HG02970 (cell line): ENCODE results near the gene TCP11.

Experiments
- ATAC-seq: cut with Tn5 transposase; IDR thresholded peaks from one replicate; pipeline ENCODE4 v1.9.1; 2021; ENCODE audit warnings: mild to moderate bottlenecking, moderate library complexity, moderate number of reproducible peaks; ENCODE audit not compliant: unreplicated experiment, low FRiP score

The TCP11 gene

DNA sequence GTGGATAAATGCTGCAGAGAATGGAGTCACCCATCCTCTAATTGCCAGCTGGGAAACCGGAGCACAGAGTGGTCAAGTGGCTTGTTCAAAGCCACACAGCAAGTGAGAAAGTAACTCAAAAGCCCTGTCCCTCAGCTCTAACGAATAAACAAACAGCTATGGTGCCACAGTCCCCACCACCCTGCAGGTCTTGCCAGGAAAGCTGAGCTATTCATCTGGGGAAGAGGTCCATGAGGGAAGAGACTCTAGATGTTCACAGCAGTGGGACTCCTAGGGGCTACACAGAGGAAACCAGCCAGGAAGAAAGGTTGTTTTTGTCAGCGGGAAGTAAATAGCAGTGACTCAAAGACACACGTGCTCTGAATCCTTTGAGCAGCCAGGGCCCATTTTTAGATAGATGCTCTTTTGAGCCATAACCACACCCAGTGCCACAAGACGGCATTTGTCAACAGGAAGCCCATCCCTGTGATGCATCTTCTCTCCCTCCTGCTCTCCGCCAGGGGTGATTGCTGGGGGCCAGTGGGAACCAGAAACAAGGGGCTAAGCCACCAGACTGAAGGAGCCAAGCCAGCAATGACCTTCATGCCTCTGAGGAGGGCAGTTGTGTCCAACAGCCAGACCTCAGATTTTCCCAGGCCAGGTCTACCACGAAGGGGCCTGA lies 32.4 kb upstream of the TCP11 start:
- ATAC-seq, result no peak

DNA sequence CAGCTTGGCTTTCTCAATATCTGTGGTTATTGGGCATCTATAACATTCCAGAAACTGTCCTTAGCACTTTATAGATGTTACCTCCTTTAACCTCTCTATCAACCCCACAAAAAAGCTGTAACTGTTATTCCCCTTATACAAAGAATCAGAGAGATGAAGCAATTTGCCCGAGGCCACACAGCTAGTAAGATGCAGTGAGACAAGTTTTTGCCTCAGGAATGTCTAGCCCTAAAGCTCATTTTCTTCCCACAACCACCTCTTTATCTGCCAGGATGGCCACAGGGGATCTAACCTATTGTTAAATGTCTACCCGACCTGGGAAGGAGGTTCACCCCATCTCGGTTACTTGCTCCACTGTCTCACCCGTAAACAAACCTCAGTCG lies 31.9 kb upstream of the TCP11 start:
- ATAC-seq, result no peak

DNA sequence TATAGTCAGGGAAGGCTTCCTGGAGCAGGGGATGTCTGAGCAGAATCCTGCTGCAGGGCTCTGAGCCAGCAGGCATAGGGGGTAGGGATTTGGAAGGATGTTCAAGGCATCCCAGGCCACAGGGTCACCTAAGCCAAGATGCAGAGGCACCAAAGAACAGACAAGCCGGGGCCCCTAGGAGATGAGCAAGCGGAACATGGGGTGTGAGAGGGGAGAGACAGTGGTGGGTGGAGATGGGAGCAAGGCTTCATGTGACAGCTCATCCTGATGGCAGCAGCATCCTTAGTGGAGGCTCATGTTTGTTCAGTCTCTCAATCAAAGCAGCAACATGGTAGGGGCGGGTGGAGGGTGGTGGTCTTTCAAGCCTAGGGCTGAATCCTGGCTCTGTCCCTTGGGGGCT lies 29.8 kb upstream of the TCP11 start:
- no peak for ATAC-seq

DNA sequence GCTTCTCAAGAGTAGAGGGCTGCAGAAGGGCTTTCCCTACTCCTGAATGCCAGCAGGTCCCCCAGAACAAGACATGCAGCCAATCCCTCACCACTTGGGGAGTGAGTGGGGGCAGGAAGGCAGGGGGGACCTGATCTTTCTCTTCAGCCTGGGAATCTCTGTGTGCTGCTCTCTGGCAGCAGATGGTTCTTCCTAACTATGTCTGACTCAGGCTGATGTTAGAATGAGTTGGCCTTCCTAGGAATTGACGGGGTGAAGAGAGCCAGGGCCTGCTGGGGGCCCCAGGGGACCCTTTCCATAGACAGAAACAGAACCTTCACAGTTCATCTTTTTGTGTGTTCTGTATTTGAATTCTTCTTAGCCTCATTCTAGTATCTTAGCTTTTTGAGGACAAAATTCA lies 29.0 kb upstream of the TCP11 start:
- no peak for ATAC-seq

DNA sequence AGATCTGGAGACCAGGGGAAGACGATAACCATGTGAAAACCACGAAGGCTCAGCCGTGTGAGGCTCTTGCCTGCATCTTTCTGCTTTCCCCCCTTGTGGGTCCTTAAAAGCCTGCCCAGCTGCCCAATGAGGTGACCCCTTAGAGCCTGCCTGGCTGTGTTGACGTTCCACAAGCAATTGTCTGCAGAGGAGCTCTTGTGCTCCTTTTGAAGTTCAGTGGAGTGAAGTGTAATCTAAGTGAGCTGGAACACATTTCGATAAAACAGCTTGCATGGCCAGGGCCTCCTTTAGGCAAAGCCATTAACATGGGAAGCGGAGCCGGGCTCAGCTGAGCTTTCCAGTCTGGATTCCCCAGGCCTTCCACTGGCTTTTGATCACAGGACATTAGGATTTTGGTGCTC lies 27.3 kb upstream of the TCP11 start:
- ATAC-seq, result no peak

DNA sequence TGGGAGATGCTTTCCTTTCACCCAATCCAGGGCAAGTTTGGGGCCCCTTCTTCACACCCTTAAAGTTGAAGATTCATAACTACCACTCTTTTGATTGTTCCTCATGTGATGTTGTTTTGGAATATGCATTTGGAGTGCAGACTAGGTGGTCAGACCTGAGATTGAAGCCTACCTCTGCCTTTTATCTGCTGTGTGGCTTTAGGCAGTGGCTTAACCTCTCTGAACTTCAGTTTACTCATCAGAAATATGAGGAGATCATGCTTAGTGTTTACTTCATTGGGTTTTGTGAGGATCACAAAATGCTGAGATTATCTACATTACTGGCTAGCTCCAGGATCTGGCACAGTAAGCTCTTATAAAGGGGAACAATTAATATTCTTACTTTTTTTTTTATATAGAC lies 26.4 kb upstream of the TCP11 start:
- ATAC-seq, result no peak

DNA sequence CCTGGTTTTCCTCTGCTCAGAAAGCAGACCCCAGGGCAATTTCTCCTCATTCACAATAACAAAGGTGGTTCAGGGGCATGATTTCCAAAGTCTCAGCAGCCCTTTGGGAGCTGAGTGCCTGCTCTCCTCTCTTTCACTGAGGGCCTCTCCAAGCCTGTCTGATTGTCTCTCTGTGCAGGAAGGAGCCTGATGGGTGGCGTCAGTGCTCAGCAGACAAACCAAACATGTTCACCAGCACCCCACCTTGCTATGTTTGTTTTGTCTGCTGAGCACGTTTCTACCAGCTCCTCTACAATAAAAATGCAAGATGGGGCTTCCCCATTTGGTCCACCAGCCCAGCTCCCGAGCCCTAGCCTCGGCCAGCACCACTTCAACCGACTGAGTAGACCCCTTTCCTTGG lies 25.4 kb upstream of the TCP11 start:
- no peak for ATAC-seq

DNA sequence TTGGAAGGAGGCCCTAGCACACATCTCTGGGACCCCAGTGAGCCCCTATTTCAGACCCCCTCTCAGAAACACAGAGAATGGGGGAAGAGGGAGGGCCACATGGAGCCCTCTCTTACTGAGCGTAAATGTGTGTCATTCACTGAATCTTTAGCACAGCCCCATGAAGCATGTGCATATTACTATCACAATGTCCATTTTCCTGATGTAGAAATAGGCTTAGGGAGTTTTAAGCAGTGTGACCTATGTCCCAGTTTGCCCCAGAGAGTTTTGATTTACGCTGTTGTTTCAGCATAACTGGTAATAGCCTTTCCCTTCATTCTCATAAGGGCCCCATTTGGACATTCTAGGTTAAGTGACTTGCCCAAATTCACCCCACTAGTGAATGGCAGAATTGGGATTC lies 25.0 kb upstream of the TCP11 start:
- no peak for ATAC-seq

DNA sequence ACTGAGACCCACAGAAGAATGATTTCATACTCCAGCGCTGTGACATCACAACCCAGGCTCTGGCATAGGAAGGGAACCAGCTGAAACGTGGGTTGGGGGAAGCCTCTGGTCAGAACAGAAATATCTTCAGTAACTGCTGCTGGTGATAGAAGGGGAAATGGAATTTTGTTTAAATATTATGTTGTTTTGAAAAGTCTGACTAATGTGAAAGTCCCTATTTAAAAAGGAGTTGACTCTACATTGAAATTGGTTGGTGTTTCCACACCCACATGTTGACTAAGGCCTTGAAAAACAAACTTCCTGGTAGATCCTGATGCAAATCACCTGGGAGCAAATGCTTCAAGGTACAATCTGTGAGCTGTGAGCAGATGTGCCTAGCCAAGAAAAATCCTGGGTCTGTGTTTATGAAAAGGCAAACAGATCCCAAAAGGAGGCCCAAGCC lies 24.5 kb upstream of the TCP11 start:
- no peak for ATAC-seq

DNA sequence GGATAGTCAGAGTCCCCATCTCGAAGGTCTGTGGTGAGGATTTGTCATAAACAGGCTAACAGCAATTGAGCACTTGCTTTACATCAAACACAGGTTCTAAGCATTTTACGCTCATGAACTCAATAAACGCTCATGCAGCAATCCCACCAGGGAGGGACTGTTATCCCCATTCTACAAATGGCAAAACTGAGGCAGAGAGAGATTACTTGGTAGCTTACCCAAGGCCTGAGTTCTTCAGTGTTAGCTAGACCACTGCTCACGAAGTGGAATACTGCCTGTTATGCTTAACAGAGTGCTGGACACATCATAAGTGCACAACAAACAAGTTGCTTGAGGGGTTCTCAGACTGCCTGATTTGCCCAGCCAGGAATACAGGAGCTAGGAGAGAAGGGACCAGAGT lies 23.7 kb upstream of the TCP11 start:
- no peak for ATAC-seq

DNA sequence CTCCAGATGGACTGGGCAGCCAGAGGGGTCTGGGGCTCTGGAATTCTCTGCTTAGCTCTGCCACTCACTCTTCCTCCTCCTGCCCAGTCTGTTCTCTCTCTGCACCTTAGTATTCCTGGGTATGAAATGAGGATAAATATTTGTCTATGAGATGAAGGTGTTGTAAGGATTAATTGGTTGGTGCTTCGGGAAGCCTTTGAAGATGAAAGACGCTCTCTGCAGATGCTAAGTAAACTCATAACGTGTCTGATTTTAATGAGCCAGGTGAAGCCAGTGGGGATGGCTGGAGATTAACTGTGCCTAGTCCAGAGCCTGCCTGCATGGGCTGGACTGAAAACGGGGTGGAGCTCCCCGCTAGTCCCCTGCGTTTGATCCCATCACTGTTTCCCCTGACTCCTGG lies 23.1 kb upstream of the TCP11 start:
- no peak for ATAC-seq

DNA sequence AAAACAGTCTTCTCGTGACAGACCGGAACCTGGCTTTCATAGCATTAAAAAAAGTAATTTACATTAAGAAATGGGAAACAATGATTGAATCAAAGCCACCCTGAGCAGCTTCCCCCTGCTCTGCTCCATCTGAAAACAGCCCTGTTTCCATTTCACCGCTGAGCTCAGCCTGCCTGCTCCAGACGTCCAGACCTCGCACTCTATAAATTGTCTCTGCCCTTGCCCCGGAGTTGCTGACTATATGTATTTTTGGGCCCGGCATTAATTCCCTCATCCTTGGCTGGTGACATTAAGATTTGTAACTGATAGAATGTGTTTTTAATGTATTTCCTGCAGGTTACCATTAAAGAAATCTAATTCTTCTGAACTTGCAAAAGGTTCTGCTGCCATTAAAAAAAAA lies 22.7 kb upstream of the TCP11 start:
- no peak for ATAC-seq

DNA sequence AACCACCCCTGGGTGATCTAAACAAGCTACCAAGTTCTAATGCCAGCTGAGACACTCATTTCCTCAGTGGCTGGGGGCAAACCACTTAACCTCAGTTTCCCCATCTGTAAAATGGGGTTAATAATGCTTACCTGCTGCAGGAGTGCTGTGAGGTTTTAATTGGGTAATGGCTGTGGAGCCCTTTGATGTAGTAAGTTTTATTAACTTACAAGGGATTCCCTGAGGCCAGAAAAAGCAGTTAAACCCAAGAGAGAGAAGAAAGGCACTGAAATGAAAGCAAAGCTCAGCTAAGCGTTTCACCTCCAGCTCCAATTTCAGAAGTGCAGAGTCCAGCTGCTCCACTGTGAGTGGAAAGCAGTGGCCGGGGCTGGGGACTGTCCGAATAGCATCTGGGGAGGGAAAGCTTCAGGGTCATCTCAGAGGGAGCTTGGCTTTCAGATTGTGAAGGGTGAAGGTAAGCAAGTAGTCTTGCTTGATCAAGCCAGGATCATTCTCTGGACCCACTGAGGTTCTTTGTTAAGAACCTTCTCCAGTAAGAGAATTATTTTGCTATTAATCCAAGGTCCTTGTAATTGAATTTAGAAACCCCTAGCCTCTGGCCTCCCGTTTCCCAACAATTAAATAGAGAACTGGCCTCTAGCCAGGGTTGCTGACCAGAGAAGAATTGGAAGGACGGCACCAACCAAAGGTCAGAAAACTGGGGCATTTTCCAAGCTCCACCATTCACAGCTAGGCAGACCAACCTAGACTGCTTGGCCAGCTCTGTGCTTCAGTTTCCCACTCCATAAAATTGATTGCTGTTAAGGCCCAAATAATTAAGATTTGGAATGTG lies 20.9 kb upstream of the TCP11 start:
- no peak for ATAC-seq

DNA sequence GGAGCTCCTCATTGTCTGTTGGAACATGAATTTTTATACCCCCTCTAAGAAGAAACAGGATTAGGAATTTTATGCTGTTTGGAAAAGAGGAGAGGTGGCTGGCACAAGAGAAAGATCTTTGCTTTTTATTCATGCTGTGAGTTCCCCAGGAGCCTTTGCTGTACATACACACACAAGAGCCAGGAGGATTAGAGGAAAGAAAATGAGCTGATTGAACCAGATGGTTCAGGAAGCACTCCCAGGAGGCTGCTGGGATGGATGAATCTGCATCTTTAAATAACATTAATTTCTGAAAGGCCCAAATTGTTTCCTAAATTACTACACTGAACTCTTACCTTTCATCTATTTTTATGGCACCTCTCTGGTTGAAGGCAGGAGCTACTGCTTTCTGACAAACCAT lies 20.1 kb upstream of the TCP11 start:
- ATAC-seq, result no peak

DNA sequence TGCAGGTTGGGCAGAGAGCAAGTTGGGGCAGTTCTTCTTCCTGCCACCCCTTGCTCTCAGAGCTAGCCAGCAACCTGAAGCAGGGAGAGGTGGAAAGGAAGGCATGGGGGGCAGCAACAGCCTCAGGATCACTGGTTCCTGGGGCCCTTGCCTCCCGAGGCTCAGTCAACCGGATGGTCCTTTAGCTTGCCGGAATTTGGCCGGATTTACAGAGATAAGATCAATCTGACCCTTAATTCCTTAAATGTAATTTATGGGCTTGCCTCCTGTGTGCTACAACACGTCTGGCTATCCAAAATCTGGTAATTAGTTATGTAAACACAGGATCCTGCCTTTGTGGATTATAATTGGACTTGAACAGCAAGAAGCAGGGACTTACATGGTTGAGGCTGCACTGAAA lies 19.5 kb upstream of the TCP11 start:
- no peak for ATAC-seq

DNA sequence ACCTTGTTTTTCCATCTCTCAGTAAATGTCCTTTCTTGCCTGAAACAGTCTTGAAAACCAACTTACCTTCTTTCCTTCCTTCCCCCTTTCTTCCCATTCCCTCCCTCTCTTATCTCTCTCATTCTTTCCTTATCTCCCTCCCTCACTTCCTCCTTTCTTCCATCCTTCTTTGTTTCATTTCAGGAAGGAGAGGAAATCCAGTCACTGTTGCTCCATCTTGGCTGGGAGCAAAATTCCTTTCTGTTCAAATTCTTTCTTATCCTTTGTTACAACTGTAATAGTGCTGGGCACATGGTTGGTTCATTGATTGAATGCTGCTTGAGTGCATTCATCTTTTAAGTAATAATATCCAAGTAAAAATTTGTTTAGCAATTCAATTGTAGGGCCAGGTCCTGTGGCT lies 17.4 kb upstream of the TCP11 start:
- no peak for ATAC-seq

DNA sequence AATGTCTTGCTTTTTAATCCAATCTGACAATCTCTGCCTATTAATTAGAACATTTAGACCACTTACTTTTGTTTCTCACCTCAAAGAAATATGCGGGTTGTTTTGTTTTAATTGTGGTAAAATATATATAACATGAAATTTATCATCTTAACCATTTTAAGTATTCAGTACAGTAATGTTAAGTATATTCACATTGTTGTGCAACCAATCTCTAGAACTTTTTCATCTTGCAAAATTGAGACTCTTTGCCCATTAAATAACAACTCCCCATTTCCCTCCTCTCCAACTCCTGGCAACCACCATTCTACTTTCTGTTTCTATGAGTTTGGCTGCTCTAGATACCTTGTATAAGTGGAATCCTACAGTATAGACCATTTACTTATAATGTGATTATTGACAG lies 13.8 kb upstream of the TCP11 start:
- ATAC-seq, result no peak

DNA sequence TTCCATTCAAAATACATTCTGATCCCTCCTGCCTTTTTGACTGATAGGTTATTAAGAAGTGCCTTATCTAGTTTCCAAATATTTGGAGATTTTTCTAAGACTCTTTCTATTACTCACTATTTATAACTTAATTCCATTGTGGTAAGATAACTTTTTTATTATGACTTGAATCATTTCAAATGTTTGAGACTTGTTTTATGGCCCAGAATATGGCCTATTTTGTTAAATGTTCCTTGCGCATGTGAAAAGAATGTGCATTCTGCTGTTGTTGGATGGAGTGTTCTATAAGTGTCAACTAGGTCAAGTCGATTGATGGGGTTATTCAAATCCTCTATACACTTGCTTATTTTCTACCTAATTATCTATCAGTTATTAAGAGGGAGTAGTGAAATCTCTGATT lies 13.1 kb upstream of the TCP11 start:
- ATAC-seq, result no peak

DNA sequence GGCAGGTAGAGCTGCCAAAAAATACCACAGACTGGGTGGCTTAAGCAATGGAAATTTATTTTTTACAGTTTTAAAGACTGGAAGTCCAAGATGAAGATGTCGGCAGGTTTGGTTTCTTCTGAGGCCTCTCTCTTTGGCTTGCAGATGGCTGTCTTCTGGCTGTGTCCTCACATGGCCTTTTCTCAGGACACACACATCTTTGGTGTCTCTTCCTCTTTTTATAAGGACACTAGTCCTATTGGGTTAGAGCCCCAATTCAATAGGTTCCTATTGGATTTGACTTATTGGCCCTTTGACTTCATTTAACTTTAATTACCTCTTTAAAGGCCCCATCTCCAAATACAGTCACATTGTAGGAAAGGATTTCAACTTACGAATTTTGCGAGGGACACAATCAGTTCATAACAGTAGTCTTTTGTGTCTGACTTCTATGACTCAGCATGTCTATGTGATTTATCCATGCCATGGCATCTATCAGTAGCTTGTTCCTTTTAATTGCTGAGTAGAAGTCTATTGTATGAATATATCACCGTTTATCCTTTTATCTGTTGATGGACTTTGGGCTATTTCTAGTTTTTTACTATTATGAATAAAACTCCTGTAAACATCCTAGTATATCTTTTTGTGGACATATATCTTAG lies 11.0 kb upstream of the TCP11 start:
- ATAC-seq, result no peak

DNA sequence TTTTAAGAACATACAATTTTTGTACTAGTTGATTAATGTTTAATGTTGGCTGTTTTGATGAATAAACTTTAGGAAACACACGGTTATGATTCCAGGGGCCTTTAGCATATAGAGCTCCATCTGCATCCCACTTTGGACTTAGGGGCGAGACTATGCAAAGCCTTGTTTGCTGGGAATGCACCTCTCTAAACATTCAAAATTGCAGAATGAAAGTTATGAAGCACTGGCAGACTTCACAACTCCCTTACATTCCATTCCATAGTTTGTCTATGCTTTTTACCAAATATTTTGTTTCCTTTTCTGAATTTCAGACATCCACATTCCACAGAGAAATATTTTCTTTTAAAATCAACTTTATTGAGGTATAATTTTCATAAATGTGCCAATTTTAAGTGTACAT lies 10.3 kb upstream of the TCP11 start:
- no peak for ATAC-seq

DNA sequence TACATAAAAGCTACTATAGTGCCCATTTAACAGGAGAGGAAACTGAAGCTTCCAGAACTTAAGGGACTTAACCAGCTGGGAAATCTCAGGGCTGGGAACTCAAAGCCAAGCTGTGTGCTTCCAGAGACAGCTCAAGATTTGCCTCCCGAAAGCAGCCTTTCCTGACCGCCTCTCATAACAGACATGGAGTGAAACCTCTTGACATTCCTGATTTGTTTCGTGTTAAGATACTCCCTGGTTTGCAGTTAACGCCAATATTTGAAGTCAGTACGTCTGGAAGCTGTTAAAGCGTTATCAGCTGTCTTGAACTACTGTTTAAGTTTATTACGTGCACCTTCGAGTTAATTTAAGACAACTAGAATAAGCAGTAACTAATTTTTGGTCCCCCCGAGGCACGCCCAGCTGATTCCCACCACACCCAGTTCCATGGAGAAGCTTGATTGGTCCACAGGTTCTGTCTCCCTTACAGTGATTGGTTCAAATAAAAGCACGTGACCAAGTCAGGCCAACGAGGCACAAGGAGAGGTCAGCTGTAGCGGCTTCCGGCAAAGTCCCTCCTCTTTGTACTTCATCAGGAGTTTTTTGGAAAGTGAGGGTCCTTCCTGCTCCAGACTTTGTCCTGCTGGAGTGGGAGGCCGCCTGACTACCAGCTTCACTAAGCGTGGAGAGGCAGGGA lies 8.9 kb upstream of the TCP11 start:
- ATAC-seq, result no peak
